Stimulated activated naive CD4-positive, alpha-beta T cell (primary cell): ENCODE measurements around the gene APCDD1.
"Not testable (repeated sequence)": the region's sequence is repeated elsewhere in the genome, so short reads cannot be mapped to it uniquely, and the experiment has no call there.

Source experiments
- DNase-seq, 6 experiments: peaks; one replicate each; lab custom pipeline; 2025; lab: John Stamatoyannopoulos, UW

APCDD1 gene

DNA sequence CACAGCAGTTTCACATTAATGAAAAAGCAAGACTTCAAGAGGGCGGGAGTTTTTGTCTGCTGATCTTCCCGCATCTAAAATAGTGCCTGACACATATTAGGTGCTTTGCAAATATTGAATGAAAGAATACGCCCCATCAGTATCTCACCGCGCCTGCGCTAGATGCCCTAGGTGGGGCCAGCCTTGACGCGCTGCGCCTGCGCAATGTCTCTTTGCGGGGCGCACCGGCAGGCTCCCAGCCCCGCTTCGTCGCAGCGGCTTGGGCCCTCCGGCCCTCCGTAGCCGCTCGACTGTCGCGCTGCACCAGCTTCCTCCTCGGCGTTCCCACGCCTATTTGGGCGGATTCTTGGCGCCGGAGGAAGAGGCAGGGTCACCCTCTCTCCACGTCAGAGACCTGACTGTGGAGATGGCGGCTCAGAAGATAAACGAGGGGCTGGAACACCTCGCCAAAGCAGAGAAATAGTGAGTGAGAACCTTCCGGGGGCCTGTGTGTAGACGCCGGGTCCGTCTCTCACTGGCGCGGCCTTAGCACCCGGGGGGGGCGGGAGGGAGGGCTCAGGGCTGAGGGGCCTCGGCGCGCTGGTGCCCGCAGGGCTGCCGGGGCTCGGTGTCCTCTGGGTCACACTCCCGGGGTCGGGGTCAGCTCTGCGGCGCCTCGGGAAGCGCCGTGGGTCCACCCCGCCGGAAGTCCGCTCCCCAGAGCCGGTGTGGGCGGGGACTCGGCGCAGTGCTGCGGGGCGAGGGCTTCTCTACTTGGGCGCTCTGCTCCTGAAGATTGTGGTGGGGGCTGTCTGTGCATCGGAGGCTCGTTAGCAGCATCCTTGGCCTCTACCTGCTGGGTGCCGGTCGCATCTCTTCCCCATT lies 71.5 kb downstream of the APCDD1 start, which contains the start of gene NAPG:
TSS of gene NAPG (plus strand) at position 331 of the 864 bp plus-strand sequence. CDS start at position 407, 76 bp downstream.
- peak; percentile 85 to 93 (median 89) for DNase-seq

DNA sequence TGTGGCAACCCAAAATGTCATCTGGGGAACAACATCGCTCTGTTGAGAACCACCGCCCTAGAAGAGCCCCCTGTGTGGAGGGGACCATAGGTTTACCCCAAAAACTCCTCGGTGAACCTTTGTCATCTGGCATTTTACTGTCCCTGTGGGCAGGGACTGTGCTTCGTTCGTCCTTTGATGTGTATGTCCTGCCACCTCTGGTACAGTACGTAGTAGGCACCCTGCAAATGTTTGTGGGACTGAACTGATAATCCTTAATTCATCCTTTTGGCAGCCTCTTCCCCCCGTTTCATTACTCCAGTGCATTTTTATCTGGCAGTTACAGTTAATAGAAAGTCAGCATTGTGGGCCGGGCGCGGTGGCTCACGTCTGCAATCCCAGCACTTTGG lies 72.1 kb downstream of the APCDD1 start:
- no peak for DNase-seq

DNA sequence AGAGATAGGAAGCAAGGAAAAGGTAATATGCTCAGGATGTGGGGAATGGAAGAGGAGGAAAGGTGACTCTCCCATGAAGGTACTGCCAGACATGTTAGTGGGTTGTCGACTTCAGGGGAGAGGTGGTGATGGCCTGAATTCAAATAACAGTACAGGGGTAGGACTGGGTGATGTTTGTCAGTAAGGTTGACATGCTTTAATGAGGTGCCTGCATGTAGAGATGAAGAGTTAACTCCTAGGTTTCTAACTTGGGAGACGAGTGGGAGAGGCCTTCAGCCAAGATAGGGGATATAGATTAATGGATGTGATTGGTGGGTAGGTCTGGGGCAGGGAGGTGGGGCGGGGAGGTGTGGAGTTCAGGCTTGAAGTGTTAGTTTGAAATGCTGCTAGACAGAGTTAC lies 74.0 kb downstream of the APCDD1 start:
- no peak for DNase-seq

DNA sequence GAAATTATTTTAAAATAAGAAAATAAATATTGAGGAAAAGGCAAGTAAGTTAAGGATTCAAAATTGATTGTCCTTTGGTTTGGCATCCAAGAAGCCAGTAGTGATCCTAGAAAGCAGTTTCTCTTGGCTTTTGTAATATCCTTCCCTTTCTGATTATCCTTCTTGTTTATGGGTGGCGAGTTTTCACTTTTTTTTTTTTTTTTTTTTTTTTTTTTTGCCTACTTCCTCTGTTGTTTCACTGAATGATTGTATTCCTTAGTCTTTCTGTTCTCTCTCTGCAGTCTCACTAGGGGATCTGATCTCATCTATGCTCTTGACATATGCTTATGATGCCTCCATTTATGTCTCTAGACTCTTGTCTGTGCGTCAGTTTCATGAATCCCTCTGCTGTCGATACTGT lies 75.6 kb downstream of the APCDD1 start:
- DNase-seq: no peak

DNA sequence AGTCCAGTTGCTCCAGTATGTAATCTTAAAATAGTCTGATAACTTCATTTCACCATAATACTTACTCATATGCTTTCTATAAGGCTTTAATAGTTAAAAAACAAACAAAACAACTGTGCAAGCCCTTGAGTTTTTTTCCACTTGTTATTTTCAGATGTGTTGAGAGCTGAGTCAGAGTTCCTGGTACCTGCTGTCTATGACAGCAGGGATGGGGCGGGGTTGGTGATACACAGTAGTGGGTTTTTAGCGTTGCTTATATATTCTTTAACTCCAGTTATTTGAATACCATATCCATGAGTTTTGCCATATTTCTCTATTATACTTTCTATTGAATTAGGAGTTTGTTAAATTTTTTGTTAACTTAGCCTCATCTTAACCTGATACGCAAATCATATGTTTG lies 76.4 kb downstream of the APCDD1 start:
- no peak for DNase-seq

DNA sequence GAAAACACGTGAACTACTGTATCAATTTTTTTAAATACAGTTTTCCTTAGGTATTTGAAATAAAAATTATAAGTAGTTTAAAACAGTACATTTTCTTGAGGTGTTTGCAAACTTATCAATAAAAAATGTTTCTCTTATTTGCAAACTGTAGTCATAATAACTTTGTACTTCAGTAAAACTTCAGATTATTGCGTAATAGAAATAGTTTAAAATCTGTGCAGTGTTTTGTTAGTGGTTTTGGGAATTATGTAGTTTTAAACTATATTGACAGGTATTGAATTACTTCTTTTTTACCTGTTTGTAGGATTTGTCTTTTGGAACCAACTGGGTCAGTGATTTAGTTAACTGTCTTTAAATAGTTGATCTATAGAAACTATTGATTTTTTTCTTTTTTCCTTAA lies 78.7 kb downstream of the APCDD1 start:
- DNase-seq: no peak

DNA sequence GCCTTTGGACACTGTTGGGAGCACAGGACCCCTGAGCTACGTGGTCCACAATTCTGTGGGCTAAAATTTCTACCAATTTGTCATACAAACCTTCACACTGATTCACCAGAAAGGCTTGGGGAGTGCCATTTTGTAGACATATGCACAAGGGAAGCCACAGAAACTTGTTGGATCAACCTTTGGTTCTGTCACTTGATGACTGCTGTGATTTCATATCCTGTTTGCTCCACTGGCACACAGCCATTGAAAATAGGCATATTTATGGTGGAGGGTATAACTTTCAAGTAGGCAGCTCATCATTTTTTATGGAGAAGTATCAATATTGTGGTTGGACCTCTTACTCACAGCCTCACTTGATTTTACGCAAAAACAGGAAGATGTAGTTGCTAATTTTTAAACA lies 81.8 kb downstream of the APCDD1 start:
- no peak for DNase-seq

DNA sequence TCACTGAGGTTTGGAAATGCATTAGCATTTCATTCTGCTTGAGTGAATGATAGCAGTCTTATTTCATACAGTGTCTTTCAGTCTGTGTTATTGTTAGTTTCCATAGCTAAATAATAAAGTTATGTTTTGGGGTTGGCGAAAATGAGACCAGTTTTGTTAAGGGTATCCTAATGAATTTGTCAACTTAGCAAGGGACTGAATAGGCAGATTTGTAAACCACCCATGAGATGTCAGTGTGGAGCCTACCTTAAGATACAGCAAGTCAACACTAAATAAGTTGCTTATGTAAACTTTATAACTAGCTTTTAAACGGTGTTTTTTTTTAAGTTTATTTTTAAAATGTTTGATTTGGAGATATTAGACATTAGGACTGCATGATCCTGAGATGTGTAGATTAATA lies 83.3 kb downstream of the APCDD1 start:
- no peak for DNase-seq

DNA sequence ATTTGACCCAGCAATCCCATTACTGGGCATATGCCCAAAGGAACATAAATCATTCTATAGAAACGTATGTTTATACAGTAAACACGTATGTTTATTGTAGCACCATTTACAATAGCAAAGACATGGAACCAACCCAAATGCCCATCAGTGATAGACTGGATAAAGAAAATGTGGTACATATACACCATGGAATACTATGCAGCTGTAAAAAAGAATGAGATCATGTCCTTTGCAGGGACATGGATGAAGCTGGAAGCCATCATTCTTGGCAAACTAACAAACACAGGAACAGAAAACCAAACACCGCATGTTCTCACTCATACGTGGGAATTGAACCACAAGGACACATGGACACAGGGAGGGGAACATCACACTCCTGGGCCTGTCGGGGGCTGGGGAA lies 84.7 kb downstream of the APCDD1 start:
- not testable (repeated sequence) for DNase-seq
